Glutamatergic neuron (in vitro differentiated cells): ENCODE data around the gene FUT4. TPM values are rescaled to one million over a fixed set of nuclear protein-coding genes. Genes with fewer than 3 reads are reported as not detected.

ENCODE experiments used
- DNase-seq: peaks from one replicate; pipeline ENCODE4 v3.0.0; 2022
- H3K27ac Mint-ChIP-seq: one replicate; pipeline ENCODE4 v1.8.0; 2020; ENCODE audit warnings: mild to moderate bottlenecking, mixed read lengths, inconsistent platforms; ENCODE audit not compliant: unreplicated experiment
- H3K27me3 Mint-ChIP-seq: one replicate; pipeline ENCODE4 v1.8.0; 2020; ENCODE audit warnings: mild to moderate bottlenecking, moderate library complexity, mixed read lengths, inconsistent platforms; ENCODE audit not compliant: unreplicated experiment
- H3K36me3 Mint-ChIP-seq: one replicate; pipeline ENCODE4 v1.8.0; 2020; ENCODE audit warnings: mild to moderate bottlenecking, mixed read lengths, inconsistent platforms; ENCODE audit not compliant: unreplicated experiment
- H3K4me1 Mint-ChIP-seq: one replicate; pipeline ENCODE4 v1.8.0; 2020; ENCODE audit warnings: mild to moderate bottlenecking, low read depth, mixed read lengths, inconsistent platforms; ENCODE audit not compliant: unreplicated experiment
- H3K4me3 Mint-ChIP-seq: one replicate; pipeline ENCODE4 v1.8.0; 2020; ENCODE audit warnings: mild to moderate bottlenecking, mixed read lengths, inconsistent platforms; ENCODE audit not compliant: unreplicated experiment
- H3K9me3 Mint-ChIP-seq: one replicate; pipeline ENCODE4 v1.8.0; 2020; ENCODE audit warnings: mild to moderate bottlenecking, moderate library complexity, mixed read lengths, inconsistent platforms; ENCODE audit not compliant: unreplicated experiment
- CTCF ChIP-seq: fragments of 200-600 bp; sonication (generic); IDR thresholded peaks from one replicate; pipeline ENCODE4 v1.5.0; 2021; ENCODE audit not compliant: partially characterized antibody, unreplicated experiment
- total RNA-seq: library from RNA; stranded (reverse); fragmentation: NEBNext Ultra II Directional; extraction: Animal tissue kit (Norgen Biotek cat#: 25700); gene quantifications from one replicate; pipeline ENCODE4 v1.2.1, GENCODE V29; 2021; ENCODE audit not compliant: unreplicated experiment

FUT4 gene
- total RNA-seq, 1 donor from 2014 or later: 2.2 TPM

DNA sequence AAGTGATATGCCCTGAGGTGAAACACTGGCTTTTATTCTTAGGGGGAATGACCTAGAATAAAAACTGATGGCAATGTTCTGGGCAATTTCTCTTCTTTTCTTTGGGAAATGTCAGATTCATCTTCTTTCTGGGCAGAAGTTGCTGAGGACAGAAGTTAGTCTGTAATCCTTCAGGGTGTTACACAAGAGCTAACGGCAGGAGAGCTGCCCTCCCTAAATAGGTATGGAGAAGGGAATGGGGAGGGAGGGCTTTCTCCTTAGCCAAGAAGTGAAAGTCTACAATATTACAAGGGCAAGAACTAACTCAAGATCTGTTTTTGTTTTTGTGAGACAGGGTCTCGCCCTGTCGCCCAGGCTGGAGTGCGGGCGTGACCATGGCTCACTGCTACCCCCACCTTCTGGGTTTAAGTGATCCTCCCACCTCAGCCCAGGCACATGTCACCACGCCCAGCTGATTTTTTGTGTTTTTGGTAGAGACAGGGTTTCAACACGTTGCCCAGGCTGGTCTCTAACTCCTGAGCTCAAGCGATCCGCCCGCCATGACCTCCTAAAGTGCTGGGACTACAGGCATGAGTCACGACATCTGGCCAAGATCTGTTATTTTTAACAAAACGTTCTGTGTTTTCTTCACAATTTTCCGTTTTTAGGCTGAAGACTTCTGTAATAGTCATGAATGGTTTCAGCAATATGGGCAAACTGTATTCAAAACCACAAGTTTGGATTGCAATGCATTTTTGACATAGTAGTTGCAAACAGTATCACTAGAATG, 30.7 kb downstream of the FUT4 start:
- no peaks in the 10 kb centered on the region for H3K4me1 Mint-ChIP-seq
- no peak overlapping the region for H3K4me3 Mint-ChIP-seq
- no peak for DNase-seq
- no peak for TF ChIP-seq CTCF
- no peaks in the 10 kb centered on the region for H3K27me3 Mint-ChIP-seq
- no peaks in the 10 kb centered on the region for H3K9me3 Mint-ChIP-seq
- no peak overlapping the region for H3K27ac Mint-ChIP-seq
- H3K36me3 Mint-ChIP-seq: no peaks in the 10 kb centered on the region

- Mint-ChIP-seq H3K27ac (no peak overlapping the region), H3K4me1 (no peaks in the 10 kb centered on the region), H3K4me3 (no peak overlapping the region), H3K27me3 (no peaks in the 10 kb centered on the region), H3K36me3 (no peaks in the 10 kb centered on the region), H3K9me3 (no peaks in the 10 kb centered on the region)
- no peak for TF ChIP-seq CTCF
- no peak for DNase-seq
Measured at GRCh38 chr11:94576306-94576705, 32.6 kb downstream of the FUT4 start.

GRCh38 chr11:94577841-94578240, 34.1 kb downstream of the FUT4 start:
- Mint-ChIP-seq H3K27me3 (no peaks in the 10 kb centered on the region), H3K36me3 (no peaks in the 10 kb centered on the region), H3K9me3 (no peaks in the 10 kb centered on the region), H3K4me3 (no peak overlapping the region), H3K27ac (no peak overlapping the region), H3K4me1 (peaks cover 2% of the 10 kb centered on the region)
- TF ChIP-seq CTCF: no peak
- no peak for DNase-seq

GRCh38 chr11:94581926-94582325, 38.2 kb downstream of the FUT4 start:
- H3K27me3 Mint-ChIP-seq: no peaks in the 10 kb centered on the region
- no peak for TF ChIP-seq CTCF
- no peak overlapping the region for H3K4me3 Mint-ChIP-seq
- no peaks in the 10 kb centered on the region for H3K9me3 Mint-ChIP-seq
- H3K36me3 Mint-ChIP-seq: no peaks in the 10 kb centered on the region
- peaks cover 2% of the 10 kb centered on the region for H3K4me1 Mint-ChIP-seq
- DNase-seq: no peak
- H3K27ac Mint-ChIP-seq: no peak overlapping the region

DNA sequence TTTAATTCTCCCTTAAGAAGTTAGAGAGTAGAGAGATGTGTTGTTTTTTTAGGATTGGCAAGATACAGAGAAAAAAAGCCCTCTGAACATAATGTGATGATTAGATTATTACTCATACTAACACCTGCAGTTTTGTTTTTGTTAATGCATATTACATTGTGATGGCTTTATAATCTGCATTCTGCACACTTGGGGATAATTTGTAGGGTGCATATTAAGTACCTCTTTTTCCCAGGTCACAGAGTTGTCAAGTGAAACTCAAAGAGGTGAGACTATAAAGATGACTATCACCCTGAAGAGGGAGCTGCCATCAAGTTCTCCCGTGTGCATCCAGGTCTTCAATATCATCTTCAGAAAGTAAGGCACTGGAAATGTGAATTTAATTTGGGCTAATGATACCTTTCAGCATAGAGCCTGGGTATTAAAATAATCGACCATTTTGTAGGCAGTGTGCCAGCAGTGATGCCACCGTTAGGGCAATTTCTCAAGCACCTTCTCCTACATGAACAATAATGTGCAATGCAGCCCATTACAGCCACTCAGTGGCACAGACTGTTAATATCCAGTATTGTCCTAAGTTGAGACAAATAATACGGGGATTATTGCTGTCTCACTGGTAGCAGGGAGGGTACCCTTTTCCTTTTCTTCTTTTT, 39.6 kb downstream of the FUT4 start:
- Mint-ChIP-seq H3K27me3 (no peaks in the 10 kb centered on the region), H3K36me3 (no peaks in the 10 kb centered on the region), H3K9me3 (no peaks in the 10 kb centered on the region), H3K27ac (no peak overlapping the region), H3K4me1 (peaks cover 2% of the 10 kb centered on the region), H3K4me3 (no peak overlapping the region)
- no peak for TF ChIP-seq CTCF
- no peak for DNase-seq
